Esophagus (tissue), 2 donors: ENCODE measurements around the gene FBXW5. TPM values are rescaled to one million over a fixed set of nuclear protein-coding genes. Genes with fewer than 3 reads are reported as not detected.

Experiments used
- H3K27ac ChIP-seq, 2 donors: one replicate each; pipeline ENCODE4 v1.5.1; 2013; ENCODE audit warnings: low read depth in 2 of 2, mild to moderate bottlenecking in 2 of 2, inconsistent platforms in 1 of 2, low read length in 1 of 2, moderate library complexity in 1 of 2
- H3K27me3 ChIP-seq, 2 donors: one replicate each; pipeline ENCODE4 v1.6.1; 2013; ENCODE audit warnings: low read length in 2 of 2, control low read depth in 1 of 2, mild to moderate bottlenecking in 1 of 2; ENCODE audit not compliant: insufficient read depth in 2 of 2, control insufficient read depth in 1 of 2
- H3K36me3 ChIP-seq, 2 donors: one replicate each; pipeline ENCODE4 v1.6.1; 2013; ENCODE audit warnings: low read length in 1 of 2; ENCODE audit not compliant: control insufficient read depth in 2 of 2, insufficient read depth in 2 of 2
- H3K4me1 ChIP-seq, 2 donors: one replicate each; pipeline ENCODE4 v1.6.1; 2013; ENCODE audit warnings: low read length in 1 of 2; ENCODE audit not compliant: control insufficient read depth in 2 of 2, insufficient read depth in 2 of 2
- H3K4me3 ChIP-seq, 2 donors: one replicate each; pipeline ENCODE4 v1.5.1; 2013; ENCODE audit warnings: low read length in 2 of 2, mild to moderate bottlenecking in 2 of 2, low read depth in 1 of 2, moderate library complexity in 1 of 2
- H3K9me3 ChIP-seq, 2 donors: one replicate each; pipeline ENCODE4 v1.6.1; 2013; ENCODE audit warnings: mild to moderate bottlenecking in 2 of 2, low read depth in 1 of 2, low read length in 1 of 2, moderate library complexity in 1 of 2; ENCODE audit not compliant: control insufficient read depth in 2 of 2, insufficient read depth in 1 of 2
- WGBS, 2 donors: extraction: QIAGEN DNeasy Blood & Tissue Kit; methylation state at CpG; one replicate each; pipeline ENCODE4 v1.1.7; 2013; 5-methylcytosine and 5-hydroxymethylcytosine counted together
- polyA plus RNA-seq, 2 donors: library from polyadenylated mRNA; stranded (reverse); fragments of 200-250 nt; gene quantifications; one replicate each; pipeline ENCODE4 v1.2.3, GENCODE V29; 2013
- donor health status: healthy with polysubstance abuse.
- donor health status: Bipolar disorder and iron deficiency.

The FBXW5 gene
- polyA plus RNA-seq, 2 donors, result 91.4 to 97.3 TPM

DNA sequence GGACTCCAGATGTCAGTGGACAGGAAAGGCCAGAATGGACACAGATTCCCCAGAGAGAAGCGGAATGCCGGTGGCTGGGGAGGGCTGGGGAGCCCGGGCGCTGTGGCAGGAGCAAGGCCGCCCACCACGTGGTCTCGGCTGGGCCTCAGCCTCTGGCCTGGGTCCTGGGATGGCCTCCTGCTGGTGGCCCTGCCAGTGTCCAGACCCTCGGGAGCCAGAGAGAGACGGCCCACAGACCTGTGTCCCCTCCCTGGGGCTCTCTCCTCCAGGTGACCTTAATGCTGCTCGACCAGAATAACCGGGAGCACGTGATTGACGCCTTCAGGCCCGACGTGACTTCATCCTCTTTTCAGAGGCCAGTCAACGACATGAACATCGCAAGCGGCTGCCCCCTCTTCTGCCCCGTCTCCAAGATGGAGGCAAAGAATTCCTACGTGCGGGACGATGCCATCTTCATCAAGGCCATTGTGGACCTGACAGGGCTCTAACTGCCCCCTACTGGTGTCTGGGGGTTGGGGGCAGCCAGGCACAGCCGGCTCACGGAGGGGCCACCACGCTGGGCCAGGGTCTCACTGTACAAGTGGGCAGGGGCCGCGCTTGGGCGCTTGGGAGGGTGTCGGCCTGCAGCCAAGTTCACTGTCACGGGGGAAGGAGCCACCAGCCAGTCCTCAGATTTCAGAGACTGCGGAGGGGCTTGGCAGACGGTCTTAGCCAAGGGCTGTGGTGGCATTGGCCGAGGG lies 19.0 kb downstream of the FBXW5 start:
- Histone ChIP-seq H3K36me3 (peaks cover 7 to 41% of the 10 kb centered on the region in 2 donors), H3K4me1 (no peaks in the 10 kb centered on the region), H3K27ac (peak overlapping the region in 1 of 2 donors; percentile 14), H3K27me3 (no peaks in the 10 kb centered on the region), H3K9me3 (no peaks in the 10 kb centered on the region), H3K4me3 (no peak overlapping the region)
- WGBS, 2 donors, result 78 to 79% methylated on average over 31 to 33 of the region's 33 CpGs

DNA sequence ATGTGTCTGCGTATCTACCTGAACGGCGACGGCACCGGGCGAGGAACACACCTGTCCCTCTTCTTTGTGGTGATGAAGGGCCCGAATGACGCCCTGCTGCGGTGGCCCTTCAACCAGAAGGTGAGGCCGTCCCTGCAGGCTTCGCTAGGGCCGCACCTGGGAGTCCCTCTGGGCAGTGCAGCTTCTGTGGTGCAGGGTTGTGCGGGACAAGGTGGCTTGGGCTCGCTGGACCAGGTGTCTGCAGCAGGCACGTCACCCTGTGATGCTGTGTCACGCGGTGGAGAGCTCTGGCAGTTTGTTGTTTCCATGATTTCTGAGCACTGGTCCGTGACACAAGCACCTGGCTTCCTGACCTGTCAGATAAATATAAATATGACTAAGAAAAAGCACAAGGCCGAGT lies 20.7 kb downstream of the FBXW5 start:
- Histone ChIP-seq H3K27ac (no peak overlapping the region), H3K36me3 (peaks cover 7 to 53% of the 10 kb centered on the region in 2 donors), H3K9me3 (no peaks in the 10 kb centered on the region), H3K4me1 (no peaks in the 10 kb centered on the region), H3K27me3 (no peaks in the 10 kb centered on the region), H3K4me3 (no peak overlapping the region)
- WGBS, 2 donors, result 95 to 97% methylated on average over 19 of the region's 19 CpGs

DNA sequence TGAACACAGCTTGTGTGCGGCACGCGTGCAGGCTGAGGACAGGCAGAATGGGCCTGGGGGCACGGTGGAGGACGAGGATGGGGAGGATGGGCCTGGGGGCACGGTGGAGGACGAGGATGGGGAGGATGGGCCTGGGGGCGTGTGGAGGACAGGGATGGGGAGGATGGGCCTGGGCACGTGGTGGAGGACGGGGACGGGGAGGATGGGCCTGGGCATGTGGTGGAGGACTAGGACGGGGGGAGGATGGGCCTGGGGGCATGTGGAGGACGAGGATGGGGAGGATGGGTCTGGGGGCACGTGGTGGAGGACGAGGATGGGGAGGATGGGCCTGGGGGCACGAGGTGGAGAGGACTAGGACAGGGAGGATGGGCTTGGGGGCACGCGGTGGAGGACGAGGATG lies 22.0 kb downstream of the FBXW5 start:
- Histone ChIP-seq H3K27me3 (no peaks in the 10 kb centered on the region), H3K27ac (no peak overlapping the region), H3K36me3 (peaks cover 7 to 56% of the 10 kb centered on the region in 2 donors), H3K4me3 (no peak overlapping the region), H3K4me1 (no peaks in the 10 kb centered on the region), H3K9me3 (no peaks in the 10 kb centered on the region)
- WGBS, 2 donors, result 84 to 85% methylated on average over 19 of the region's 19 CpGs

DNA sequence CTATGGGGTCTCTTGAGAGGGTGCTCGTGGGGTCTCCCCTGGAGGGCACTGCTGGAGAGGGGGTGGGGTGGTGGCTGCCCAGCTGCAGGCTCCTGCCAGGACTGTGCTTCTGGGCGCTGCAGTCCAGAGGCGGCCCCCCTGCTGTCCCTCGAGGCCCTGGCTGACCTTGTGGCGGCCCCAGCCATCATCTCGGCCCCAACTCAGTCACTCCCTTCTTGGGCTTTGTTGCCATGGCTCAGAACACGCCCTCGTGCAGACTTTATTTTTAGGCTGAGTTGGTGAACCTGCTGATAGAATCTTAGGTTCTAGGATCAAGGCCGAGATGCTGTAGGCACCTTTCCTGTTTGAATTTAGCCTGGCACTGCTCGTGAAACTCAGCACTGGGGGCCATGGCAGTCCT lies 22.8 kb downstream of the FBXW5 start:
- Histone ChIP-seq H3K4me1 (no peaks in the 10 kb centered on the region), H3K36me3 (peaks cover 7 to 63% of the 10 kb centered on the region in 2 donors), H3K27me3 (no peaks in the 10 kb centered on the region), H3K4me3 (no peak overlapping the region), H3K27ac (no peak overlapping the region), H3K9me3 (no peaks in the 10 kb centered on the region)
- 74 to 79% methylated on average over 10 of the region's 10 CpGs for WGBS, 2 donors

DNA sequence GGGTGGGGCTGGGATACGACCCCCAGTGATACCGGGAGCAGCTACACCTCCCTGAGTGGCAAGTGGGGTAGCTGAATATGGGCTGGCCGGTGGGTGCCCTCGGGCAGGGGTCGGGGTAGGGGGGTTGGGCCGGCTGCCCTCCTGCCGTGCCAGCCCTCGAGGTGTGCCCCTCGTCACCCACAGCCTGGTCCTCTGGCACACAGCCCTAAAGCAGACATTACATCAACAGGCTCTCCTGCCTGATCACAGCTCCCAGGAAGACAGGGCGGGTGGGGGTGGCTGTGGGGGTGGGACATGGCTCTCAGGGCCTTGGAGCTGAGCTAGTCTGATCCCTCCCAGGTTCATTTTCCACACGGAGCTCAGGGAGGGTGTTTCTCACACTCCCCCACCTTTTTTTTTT lies 23.2 kb downstream of the FBXW5 start:
- Histone ChIP-seq H3K36me3 (peaks cover 7 to 67% of the 10 kb centered on the region in 2 donors), H3K27ac (no peak overlapping the region), H3K27me3 (no peaks in the 10 kb centered on the region), H3K4me1 (no peaks in the 10 kb centered on the region), H3K4me3 (no peak overlapping the region), H3K9me3 (no peaks in the 10 kb centered on the region)
- WGBS, 2 donors, result 88 to 90% methylated on average over 10 to 11 of the region's 11 CpGs

DNA sequence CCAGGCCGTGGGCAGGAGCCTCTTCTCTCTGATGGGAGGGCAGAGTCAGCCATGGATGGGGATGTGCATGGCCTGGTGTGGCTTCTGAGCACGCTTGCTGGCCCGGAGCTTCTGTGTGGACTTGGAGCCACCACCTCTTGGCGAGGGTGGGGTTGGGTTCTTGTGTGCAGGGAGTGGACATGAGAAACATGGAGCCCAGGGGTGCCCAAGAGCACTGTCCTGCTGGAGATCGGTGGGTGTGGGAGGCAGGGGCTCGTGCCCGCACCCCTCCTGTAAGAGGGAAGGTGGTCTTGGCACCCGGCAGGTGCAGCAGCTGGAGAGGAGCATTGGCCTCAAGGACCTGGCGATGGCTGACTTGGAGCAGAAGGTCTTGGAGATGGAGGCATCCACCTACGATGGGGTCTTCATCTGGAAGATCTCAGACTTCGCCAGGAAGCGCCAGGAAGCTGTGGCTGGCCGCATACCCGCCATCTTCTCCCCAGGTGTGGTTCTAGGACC lies 23.8 kb downstream of the FBXW5 start:
- Histone ChIP-seq H3K4me3 (no peak overlapping the region), H3K36me3 (peaks cover 2 to 67% of the 10 kb centered on the region in 2 donors)
- WGBS, 2 donors, result 90 to 97% methylated on average over 14 of the region's 14 CpGs

DNA sequence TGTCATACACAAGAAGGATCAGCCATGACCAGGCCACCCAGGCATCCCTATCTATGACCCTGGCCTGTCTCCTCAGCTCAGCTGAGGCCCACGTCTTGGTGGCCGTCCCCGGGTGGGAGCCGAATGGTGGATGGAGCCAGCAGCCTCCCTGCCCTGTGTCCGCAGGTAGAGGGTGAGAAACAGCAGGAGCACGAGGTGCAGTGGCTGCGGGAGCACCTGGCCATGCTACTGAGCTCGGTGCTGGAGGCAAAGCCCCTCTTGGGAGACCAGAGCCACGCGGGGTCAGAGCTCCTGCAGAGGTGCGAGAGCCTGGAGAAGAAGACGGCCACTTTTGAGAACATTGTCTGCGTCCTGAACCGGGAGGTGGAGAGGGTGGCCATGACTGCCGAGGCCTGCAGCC lies 24.5 kb downstream of the FBXW5 start:
- 97 to 98% methylated on average over 15 of the region's 15 CpGs for WGBS, 2 donors
- Histone ChIP-seq H3K27ac (no peak overlapping the region), H3K9me3 (no peaks in the 10 kb centered on the region), H3K4me1 (no peaks in the 10 kb centered on the region), H3K36me3 (peaks cover 2 to 67% of the 10 kb centered on the region in 2 donors), H3K27me3 (no peaks in the 10 kb centered on the region), H3K4me3 (no peak overlapping the region)

More for the DNA sequence above, 23.8 kb downstream of the FBXW5 start:
- Histone ChIP-seq H3K27ac (no peak overlapping the region), H3K4me1 (no peaks in the 10 kb centered on the region), H3K9me3 (no peaks in the 10 kb centered on the region), H3K27me3 (no peaks in the 10 kb centered on the region)

DNA sequence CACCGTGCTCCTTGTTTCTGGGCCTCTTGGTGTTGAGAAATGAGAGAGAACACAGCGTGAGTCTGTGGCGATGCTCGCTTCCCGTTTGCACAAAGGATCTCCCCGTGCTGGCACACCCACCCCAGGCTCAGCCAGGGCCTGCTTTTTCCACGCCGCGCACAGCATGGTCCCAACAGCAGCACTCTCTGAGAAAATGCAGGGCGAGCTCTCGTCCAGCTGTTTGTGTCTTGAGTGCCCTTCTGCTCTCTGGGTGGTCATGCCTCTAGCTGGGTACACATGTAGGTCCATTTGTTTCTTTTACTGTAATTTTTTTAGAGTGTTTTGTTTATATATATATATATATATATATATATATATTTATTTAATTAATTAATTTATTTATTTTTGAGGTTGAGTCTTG lies 26.6 kb downstream of the FBXW5 start:
- Histone ChIP-seq H3K27me3 (no peaks in the 10 kb centered on the region), H3K27ac (no peak overlapping the region), H3K4me3 (no peak overlapping the region), H3K9me3 (no peaks in the 10 kb centered on the region), H3K36me3 (peaks cover 2 to 71% of the 10 kb centered on the region in 2 donors), H3K4me1 (no peaks in the 10 kb centered on the region)
- WGBS, 2 donors, result 84 to 86% methylated on average over 11 of the region's 11 CpGs

DNA sequence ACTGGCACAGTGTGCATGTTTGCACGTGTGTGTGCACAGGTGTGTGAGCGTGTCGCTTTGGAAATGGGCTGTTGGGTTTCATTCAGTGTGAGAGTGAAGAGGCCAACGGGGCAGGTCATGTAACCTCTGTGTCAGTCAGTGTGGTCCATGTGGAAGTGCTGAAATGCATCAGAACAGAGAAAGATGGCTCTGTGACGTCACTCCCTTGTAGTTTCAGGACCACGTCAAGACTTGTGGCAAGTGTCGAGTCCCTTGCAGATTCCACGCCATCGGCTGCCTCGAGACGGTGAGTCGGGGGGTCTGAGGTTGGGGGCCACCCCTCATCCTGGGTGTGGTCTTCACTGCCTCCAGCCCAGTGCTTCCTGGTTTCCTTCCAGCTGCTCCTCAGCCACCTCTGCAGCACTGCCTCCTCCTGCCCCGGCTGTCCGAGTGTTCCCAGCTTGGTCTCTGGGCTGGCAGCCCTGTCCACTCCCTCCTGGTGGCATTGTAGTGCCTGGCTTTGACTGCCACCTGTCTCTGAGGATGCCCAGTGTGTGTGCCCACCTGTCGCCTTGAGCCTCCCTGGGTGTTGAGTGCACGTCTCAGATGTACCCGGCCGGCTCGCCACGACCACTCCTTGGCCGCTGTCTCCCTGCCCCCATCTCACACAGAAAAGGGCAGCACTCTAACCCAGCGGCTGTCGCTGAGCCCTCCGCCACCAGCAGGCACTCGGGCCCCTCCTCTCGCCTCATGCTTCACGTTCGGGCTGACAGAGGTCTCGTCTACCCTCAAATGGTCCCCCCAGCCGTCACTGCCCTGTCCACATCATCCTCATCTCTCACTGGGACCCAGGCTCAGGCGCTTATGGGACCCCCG lies 28.0 kb downstream of the FBXW5 start:
- H3K27me3 ChIP-seq, result no peaks in the 10 kb centered on the region
- no peaks in the 10 kb centered on the region for H3K4me1 ChIP-seq
- H3K36me3 ChIP-seq, result peaks cover 2 to 60% of the 10 kb centered on the region in 2 donors
- H3K9me3 ChIP-seq, result no peaks in the 10 kb centered on the region
- no peak overlapping the region for H3K27ac ChIP-seq
- no peak overlapping the region for H3K4me3 ChIP-seq
- WGBS, 2 donors, result 91 to 92% methylated on average over 32 of the region's 32 CpGs
